Stimulated activated CD4-positive, alpha-beta T cell treated with anti-CD3 and anti-CD28 coated beads, TNF-alpha, amount 100 ng/mL, for 48 hours (primary cell): ENCODE measurements around the gene APOBEC3H.
"Not testable (repeated sequence)": the region's sequence is repeated elsewhere in the genome, so short reads cannot be mapped to it uniquely, and the experiment has no call there.

Experiments
- DNase-seq, 3 donors: peaks; one replicate each; pipeline ENCODE4 v3.0.0-alpha.2; 2020; ENCODE audit warnings: low read depth in 3 of 3

The APOBEC3H gene

DNA sequence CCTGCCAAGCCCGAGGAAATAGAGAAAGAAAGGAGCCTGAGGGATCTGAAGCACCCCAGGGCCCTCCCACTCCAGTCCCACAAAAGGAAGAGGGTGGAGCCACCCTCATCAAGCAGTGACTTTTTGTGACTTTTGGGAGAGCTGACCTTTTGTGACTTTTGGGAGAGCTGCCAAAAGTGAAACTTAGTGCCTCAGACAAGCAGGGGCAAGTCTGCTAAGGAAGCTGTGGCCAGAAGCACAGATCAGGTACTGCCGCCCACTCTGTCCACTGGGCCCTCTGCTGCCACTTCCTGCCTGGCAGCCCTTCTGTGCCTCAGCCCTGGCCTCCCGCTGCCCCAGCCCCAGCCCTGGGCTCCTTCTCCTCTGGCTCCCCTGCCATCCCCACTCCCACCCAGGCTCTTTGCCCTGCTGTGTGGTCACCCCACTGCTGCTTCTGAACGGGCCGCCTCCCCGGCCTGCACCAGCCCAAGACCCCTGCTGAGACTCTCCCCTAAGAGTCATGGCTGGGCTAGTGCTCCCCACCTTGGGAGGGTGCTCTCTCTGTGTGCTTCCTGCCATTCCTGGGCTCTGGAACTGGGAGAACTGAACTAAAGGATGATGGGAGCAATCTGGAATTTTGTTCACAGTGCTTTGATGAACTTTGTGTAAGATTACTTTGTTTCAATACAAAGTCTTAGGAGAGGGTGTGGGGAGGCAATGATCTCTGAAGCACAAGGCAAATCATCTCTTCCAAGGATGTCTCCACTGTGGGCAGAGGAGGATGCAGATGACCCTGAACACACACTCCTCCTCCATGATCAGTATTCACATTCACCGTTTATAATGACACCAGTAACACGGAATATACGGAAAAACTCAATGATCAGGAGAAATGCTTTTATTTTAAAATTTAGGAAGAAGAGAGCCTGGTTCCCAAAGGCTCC, at the start of gene APOBEC3H:
APOBEC3H (plus strand) TSS at position 147 of the 923 bp plus-strand sequence. CDS start 3,035 bp downstream, outside the sequence.
- DNase-seq = no peak

DNA sequence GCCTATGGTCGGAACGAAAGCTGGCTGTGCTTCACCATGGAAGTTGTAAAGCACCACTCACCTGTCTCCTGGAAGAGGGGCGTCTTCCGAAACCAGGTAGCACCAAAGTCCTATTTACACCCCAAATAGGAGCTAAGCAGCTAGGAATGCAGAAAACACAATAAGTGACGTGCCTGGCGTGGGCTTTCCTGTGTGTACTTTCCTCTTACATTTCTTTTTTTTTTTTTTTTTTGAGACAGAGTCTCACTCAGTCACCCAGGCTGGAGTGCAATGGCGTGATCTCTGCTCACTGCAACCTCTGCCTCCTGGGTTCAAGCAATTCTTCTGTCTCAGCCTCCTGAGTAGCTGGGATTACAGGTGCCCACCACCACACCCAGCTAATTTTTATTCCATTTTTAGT, 47.6 kb upstream of the APOBEC3H start:
- DNase-seq = not testable (repeated sequence)

DNA sequence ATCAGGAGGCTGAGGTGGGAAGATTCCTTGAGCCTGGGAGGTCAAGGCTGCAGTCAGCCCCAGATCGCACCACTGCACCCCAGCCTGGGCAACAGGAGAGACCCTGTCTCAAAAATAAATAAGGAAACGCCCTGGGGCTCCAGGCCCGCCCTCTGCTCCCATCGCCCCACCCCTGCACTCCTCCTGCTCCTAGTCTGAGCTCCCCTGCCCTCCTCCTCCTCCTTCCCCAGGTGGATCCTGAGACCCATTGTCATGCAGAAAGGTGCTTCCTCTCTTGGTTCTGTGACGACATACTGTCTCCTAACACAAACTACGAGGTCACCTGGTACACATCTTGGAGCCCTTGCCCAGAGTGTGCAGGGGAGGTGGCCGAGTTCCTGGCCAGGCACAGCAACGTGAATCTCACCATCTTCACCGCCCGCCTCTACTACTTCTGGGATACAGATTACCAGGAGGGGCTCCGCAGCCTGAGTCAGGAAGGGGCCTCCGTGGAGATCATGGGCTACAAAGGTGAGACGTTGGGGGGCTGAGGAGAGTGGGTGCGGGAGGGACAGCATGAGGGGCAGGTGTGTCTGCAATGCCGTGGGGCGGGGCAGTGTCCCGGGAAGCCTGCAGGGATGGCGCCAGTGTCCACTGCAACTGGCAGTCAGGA, 45.1 kb upstream of the APOBEC3H start:
- DNase-seq = not testable (repeated sequence)

DNA sequence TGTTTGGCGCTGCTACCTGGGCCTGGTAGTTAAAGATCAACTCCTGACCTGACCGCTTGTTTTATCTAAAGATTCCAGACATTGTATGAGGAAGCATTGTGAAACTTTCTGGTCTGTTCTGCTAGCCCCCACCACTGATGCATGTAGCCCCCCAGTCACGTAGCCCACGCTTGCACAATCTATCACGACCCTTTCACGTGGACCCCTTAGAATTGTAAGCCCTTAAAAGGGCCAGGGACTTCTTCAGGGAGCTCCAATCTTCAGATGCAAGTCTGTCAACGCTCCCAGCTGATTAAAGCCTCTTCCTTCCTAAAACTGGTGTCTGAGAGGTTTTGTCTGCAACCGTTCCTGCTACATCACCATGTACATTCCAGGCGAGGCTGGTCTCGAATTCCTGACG, 41.4 kb upstream of the APOBEC3H start:
- DNase-seq = no peak

DNA sequence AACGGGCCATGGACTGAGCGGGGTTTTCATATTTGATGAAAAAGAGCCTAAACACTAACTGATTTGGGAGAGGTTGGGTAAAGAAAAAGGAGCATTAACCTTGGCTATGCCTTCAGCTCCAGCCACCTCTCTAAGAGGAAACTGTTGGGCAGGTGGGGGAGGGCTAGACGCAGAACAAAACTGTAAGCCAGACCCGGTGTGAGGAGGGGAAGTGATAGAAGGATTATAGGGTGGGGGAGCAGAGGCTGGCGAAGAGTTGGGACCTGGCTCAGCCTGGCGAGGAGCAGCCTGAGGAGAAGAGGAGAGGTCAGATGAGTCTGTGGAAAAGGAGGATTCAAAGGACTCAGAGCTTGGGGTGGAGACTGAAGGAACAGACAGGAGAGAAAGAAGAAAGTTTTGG, 35.8 kb upstream of the APOBEC3H start:
- not testable (repeated sequence) for DNase-seq

DNA sequence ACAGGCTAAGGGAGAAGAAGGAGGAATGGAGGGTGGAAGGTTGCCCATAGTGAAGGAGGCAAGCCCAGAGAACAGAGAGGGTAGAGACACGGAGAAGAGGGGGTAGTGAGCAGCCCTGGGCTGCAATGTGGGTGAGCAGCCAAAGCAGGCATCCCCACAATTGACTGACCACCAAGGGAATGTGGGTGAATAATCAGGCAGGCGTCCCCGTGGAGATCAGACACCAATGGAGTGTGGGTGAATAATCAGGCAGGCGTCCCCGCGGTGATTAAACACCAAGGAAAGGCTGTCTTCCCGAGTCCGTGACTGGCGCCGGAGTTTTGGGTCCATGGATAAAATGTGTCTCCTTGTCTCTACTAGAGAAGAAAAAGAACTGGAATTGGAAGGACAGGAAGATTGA, 35.1 kb upstream of the APOBEC3H start:
- DNase-seq = not testable (repeated sequence)

DNA sequence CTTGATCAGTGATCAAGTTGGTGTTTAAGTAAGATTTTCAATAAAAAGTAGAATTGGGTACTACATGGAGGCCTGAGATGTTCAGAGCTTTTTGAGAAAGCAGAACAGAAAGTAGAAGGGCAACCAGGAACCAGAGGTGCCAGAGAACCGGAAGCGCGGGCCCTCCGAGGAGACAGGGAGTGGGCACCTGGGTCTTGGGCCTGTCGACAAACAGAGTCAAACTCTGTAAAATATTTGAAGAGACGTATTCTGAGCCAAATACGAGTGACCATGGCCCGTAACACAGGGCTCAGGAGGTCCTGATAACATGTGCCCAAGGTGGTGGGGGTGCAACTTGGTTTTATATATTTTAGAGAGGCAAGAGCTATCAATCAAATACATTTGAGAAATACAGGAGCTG, 33.1 kb upstream of the APOBEC3H start:
- not testable (repeated sequence) for DNase-seq

DNA sequence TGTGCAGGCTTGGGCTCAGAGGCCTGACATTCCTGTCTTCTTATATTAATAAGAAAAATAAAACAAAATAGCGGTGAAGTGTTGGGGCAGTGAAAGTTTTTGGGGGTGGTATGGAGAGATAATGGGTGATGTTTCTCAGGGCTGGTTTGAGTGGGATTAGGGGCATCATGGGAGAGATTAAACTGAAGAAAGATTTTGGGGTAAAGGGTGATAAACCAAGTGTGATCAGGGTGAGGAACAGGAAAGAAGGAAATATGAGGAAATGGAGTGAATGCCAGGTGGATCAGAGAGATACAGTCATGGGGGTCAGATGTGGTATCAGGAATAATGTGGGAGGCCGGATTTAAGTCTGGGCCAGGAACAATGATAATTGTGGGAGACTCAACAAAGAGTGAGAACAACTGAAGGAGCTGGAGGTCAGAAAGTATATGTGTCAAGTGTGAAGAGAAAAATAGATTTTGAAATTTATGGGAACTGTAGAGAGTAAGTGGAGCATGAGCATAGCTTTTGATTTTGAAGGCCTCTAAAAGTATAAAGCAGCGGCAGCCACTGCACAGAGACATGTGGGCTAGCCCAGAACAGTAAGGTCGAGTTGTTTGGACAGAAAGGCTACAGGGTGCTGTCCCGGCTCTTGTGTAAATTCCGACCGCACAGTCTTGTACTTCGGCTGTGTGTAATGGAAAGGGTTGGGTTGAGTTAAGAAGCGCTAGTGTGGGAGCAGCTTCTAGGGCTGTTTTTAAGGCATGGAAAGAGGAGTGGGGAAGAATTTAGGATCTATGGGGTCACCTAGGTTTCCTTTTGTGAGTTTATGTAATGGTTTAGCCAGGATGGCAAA, 30.4 kb upstream of the APOBEC3H start:
- not testable (repeated sequence) for DNase-seq

DNA sequence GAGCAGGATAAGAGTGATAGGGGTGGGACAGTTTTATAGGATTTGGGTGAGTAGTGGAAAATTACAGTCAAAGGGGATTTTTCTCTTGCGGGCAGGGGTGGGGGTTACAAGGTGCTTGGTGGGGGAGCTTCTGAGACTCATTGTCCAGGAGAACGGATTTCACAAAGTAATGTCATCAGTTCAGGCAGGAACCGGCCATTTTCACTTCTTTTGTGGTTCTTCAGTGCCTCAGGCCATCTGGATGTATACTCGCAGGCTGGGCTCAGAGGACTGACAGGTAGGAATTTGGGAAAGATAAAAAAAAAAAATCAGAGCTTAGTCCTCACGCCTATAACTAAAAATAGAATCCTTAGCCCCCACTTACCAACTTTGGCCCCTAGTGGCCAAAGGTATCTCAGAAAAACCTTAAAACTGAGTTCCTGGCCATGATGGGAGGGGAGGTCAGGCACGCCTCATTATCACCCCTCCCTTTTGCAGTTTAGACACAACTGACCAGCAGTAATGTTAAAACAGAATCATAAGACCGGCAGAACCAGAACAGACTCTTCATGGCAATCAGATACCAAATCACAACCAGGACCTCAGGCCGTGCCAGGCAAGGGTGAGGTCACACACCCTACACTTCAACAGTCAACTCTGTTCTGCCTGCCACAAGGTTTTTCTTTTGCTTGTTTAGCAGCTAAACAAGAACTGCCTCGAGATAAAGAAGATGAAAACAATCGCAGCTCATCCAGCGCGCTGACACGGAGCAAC, 28.8 kb upstream of the APOBEC3H start:
- no peak for DNase-seq

DNA sequence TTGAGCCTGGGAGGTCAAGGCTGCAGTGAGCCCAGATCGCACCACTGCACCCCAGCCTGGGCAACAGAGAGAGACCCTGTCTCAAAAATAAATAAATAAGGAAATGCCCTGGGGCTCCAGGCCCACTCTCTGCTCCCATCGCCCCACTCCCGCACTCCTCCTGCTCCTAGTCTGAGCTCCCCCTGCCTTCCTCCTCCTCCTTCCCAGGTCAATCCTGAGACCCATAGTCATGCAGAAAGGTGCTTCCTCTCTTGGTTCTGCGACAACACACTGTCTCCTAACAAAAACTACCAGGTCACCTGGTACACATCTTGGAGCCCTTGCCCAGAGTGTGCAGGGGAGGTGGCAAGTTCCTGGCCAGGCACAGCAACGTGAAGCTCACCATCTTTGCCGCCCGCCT, 26.9 kb upstream of the APOBEC3H start:
- DNase-seq = no peak

DNA sequence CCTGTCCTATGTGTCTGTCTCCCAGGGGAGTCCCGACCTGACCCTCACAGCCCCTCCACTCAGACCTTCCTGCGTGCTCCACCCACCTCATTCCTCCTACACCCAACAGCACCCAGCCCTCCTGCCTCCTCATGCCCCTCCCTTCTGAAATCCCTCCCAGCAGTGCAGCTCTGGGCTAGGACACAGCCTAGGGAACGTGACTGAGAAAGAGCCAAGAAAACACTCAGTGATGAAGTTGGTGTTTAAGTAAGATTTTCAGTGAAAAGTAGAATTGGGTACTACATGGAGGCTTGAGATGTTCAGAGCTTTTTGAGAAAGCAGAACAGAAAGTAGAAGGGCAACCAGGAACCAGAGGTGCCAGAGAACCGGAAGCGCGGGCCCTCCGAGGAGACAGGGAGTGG, 24.5 kb upstream of the APOBEC3H start:
- DNase-seq = not testable (repeated sequence)

DNA sequence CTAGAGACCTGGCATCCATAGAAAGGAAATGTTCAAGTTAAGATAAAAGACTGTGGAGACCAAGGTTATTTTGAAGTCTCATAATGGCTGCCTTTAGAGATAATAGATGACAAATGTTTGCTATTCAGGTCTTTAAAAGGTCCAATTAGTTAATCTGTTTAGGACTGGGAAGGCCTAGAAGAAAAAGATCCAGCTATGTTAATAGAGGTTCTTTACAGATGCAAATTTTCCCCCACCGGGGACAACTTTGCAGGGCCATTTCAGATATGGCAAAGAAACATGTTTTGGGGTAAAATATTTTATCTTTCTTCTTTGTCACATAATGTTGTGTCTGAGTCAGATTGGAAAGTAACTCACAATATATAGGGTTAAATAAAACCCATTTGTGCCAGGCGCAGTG, 23.1 kb upstream of the APOBEC3H start:
- no peak for DNase-seq

DNA sequence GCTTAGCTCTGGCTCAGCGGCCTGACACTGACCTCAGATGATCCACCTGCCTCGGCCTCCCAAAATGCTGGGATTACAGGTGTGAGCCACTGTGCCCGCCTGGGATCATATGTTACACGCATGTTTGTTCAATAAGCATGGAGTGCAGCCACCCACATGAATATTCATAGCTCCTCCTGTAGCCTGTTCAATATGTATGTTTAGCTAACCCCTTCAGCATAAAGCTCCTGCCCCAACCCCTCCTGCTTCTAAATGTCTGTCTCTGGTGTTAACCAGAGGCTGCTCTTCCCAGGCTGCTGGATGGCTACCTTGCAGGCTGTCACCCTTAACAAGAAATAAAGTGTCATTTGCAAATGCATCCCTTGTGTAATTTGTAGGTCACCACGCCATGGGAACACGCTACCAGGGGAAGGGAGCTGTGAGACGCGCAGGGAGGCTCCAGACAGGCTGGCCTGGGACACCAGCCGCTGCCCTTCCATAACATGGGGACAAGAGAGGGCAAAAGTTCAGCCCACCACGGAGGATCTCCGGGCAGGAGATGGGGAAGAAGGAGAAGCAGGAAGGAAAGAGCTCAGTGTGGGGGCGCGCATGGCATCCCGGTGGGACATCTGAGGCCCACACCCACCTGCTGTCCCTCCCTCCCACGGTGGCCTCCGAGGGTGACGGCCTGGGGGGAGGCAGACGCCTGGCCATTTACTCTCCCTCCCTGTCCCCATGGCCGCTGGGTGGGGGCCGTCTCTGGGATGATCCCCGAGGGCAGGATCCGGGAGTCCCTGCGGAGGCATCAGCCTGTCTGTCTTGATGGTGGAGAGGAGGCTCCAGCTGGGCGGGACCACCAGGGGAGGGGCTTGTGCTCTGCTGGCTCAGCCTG, 20.7 kb upstream of the APOBEC3H start:
- DNase-seq = not testable (repeated sequence)

DNA sequence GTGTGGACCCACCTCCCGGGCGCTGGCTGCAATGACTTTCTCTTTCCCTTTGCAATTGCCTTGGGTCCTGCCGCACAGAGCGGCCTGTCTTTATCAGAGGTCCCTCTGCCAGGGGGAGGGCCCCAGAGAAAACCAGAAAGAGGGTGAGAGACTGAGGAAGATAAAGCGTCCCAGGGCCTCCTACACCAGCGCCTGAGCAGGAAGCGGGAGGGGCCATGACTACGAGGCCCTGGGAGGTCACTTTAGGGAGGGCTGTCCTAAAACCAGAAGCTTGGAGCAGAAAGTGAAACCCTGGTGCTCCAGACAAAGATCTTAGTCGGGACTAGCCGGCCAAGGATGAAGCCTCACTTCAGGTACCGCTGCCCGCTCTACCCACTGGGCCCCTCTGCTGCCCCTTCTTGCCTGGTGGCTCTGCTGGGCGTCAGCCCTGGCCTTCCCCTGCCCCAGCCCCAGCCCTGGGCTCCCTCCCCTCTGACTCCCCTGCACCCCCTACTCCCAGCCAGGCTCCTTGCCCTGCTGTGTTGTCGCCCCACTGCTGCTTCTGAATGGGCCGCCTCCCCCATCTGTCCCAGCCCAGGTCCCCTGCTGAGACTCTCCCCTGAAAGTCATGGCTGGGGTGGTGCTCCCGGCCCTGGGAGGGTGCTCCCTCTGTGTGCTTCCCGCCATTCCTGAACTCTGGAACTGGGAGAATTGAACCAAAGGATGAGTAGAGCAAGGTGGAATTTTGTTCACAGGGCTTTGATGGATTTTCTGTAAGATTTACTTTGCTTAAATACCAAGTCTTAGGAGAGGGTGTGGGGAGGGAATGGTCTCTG, 19.8 kb upstream of the APOBEC3H start, which contains the start of gene APOBEC3G:
APOBEC3G (plus strand) TSS at position 250 of the 815 bp plus-strand sequence; CDS start at position 337, 87 bp downstream.
- DNase-seq = peak in 1 of 3 donors; percentile 32

DNA sequence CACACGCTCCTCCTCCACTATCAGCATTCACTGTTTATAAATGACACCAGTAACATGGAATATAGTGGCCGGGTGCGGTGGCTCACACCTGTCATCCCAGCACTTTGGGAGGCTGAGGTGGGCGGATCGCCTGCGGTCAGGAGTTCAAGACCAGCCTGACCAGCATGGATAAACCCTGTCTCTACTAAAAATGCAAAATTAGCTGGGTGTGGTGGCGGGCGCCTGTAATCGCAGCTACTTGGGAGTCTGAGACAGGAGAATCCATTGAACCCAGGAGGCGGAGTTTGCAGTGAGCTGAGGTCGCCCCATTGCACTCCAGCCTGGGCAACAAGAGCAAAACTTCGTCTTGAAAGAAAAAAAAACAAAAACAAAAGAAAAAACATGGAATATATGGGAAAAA, 19.1 kb upstream of the APOBEC3H start:
- DNase-seq = not testable (repeated sequence)

DNA sequence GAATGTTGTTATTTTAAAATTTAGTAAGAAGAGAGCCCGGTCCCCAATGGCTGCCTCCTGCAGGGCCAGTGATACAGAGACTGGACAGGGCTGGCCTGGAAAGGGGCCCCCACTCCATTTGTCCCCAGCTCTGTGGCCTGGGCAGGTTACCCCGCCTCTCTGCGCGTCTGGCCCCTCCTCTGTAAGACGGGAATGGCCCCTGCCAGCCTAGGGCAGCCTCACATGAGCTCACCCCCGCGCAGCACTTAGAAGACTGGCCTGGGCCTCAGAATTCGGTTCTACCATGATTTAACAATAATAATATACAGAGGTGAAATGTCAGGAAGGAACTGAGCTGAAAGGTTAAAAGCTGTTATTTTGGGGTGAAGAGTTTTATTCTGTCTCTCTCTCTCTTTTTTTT, 18.7 kb upstream of the APOBEC3H start:
- no peak for DNase-seq

DNA sequence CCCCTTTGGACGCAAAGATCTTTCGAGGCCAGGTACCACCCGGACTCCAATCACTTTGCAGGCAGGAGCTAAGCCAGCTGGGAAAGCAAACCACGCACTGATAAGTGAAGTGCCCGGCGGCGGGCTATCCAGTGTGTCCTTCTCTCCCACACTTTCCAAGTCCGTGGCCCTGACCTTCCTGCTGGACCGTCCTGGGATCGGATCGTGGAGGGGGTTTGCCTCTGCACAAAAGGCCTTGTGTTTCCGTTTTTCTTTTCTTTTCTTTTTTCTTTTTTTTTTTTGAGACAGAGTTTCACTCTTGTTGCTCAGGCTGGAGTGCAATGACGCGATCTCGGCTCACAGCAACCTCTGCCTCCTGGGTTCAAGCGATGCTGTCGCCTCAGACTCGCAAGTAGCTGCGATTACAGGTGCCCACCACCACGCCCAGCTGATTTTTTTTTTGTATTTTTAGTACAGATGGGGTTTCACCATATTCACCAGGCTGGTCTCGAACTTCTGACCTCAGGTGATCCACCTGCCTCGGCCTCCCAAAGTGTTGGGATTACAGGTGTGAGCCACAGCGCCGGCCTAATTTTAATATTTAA, 17.9 kb upstream of the APOBEC3H start:
- not testable (repeated sequence) for DNase-seq

DNA sequence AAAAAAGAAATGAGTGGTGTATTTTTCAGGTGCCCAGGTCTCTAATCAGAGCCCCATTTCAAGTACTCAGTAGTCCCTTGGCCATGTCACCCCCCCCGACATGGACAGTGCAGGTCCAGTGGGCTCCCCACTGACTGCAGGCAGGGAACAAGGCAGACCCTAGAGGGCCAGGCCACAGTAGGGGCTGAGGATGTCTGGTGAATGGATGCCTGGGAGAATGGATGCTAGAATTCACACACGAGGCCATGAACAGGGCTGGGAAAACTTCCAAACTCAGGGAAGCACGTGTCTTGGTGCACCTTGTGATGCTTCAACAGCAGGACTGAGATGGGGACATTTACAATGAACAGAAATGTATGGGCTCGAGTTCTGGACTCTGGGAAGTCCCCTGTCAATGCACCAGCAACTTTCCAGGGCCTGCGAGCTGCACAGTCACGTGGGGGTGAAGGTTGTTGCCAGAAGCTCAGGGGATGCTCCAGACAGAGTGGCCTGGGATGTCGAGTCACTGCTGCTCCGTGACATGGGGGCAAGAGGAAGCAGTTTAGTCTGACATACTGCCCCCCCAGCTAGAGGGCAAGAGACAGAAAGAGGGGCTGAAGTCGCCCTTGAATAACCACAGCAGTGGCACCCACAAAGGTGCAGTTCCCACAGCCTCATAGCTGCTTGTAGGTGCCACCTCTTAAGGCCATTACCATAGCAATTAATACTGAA, 16.8 kb upstream of the APOBEC3H start:
- no peak for DNase-seq
